HG03378 (cell line): ENCODE data around the gene PLEKHH1.
"Not testable (repeated sequence)": the region's sequence is repeated elsewhere in the genome, so short reads cannot be mapped to it uniquely, and the experiment has no call there.

Source experiments
- ATAC-seq: cut with Tn5 transposase; IDR thresholded peaks from one replicate; pipeline ENCODE4 v1.9.1; 2021; ENCODE audit warnings: mild to moderate bottlenecking, moderate library complexity; ENCODE audit not compliant: unreplicated experiment

The PLEKHH1 gene

GRCh38 chr14:67529947-67530935 is 2.8 kb upstream of the PLEKHH1 start:
- ATAC-seq = no peak

- no peak for ATAC-seq
These were observed 488 bp upstream of the PLEKHH1 start for GRCh38 chr14:67532606-67532997.

- ATAC-seq = no peak
These were observed 630 bp downstream of the PLEKHH1 start for GRCh38 chr14:67533754-67534085.

- no peak for ATAC-seq
These were observed 3.0 kb downstream of the PLEKHH1 start for GRCh38 chr14:67536087-67536486.

- no peak for ATAC-seq
These were observed 4.6 kb downstream of the PLEKHH1 start for GRCh38 chr14:67537736-67538135.

- ATAC-seq = no peak
These were observed 5.4 kb downstream of the PLEKHH1 start for GRCh38 chr14:67538501-67538900.

GRCh38 chr14:67539116-67539515 is 6.0 kb downstream of the PLEKHH1 start:
- no peak for ATAC-seq

- ATAC-seq = no peak
These were observed 8.6 kb downstream of the PLEKHH1 start for GRCh38 chr14:67541448-67542387.

- not testable (repeated sequence) for ATAC-seq
These were observed 9.5 kb downstream of the PLEKHH1 start for GRCh38 chr14:67542620-67543019.

GRCh38 chr14:67544590-67544989 is 11.5 kb downstream of the PLEKHH1 start:
- no peak for ATAC-seq

- no peak for ATAC-seq
These were observed 14.2 kb downstream of the PLEKHH1 start for GRCh38 chr14:67547224-67547780.

GRCh38 chr14:67549734-67550133 is 16.6 kb downstream of the PLEKHH1 start:
- no peak for ATAC-seq

- no peak for ATAC-seq
These were observed 18.0 kb downstream of the PLEKHH1 start for GRCh38 chr14:67551123-67551522.

- ATAC-seq = no peak
These were observed 18.9 kb downstream of the PLEKHH1 start for GRCh38 chr14:67551940-67552339.

- no peak for ATAC-seq
These were observed 20.5 kb downstream of the PLEKHH1 start for GRCh38 chr14:67553547-67553946.

GRCh38 chr14:67554341-67554740 is 21.3 kb downstream of the PLEKHH1 start:
- ATAC-seq = no peak

- no peak for ATAC-seq
These were observed 22.5 kb downstream of the PLEKHH1 start for GRCh38 chr14:67555518-67556090.

- no peak for ATAC-seq
These were observed 23.6 kb downstream of the PLEKHH1 start for GRCh38 chr14:67556671-67557070.

GRCh38 chr14:67557118-67557517 is 24.0 kb downstream of the PLEKHH1 start:
- no peak for ATAC-seq

- ATAC-seq = no peak
These were observed 24.6 kb downstream of the PLEKHH1 start for GRCh38 chr14:67557656-67558055.

- ATAC-seq = no peak
These were observed 26.5 kb downstream of the PLEKHH1 start for GRCh38 chr14:67559639-67560038.
